ENCODE data around the gene IDI2.

- no peak for TF ChIP-seq CTCF (IDR thresholded peaks at IDR 0.05)
- no peak for TF ChIP-seq POLR2AphosphoS5 (IDR thresholded peaks at IDR 0.05)
These were observed 21.6 kb downstream of the IDI2 start for GRCh38 chr10:1003884-1004670.

All from gastroesophageal sphincter (tissue), 3 donors.